GM21526 (cell line): ENCODE results near the gene HNRNPUL2.

Experiments used
- ATAC-seq: cut with Tn5 transposase; IDR thresholded peaks from one replicate; pipeline ENCODE4 v1.9.1; 2021; ENCODE audit warnings: moderate library complexity; ENCODE audit not compliant: unreplicated experiment, low FRiP score

Gene HNRNPUL2

DNA sequence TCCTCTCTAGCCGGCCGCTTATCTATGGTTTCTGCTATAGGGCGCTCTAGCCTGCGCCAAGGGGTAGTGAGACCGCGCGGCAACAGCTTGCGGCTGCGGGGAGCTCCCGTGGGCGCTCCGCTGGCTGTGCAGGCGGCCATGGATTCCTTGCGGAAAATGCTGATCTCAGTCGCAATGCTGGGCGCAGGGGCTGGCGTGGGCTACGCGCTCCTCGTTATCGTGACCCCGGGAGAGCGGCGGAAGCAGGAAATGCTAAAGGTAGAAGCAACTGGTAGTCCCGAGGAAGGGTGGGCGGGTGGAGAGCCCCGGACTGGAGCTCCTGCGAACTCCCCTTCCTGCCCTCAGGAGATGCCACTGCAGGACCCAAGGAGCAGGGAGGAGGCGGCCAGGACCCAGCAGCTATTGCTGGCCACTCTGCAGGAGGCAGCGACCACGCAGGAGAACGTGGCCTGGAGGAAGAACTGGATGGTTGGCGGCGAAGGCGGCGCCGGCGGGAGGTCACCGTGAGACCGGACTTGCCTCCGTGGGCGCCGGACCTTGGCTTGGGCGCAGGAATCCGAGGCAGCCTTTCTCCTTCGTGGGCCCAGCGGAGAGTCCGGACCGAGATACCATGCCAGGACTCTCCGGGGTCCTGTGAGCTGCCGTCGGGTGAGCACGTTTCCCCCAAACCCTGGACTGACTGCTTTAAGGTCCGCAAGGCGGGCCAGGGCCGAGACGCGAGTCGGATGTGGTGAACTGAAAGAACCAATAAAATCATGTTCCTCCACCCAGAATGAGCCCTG is 55.5 kb downstream of the HNRNPUL2 start, which contains the start of the genes LBHD1 and UQCC3:
Gene LBHD1 (minus strand): TSS at position 660 of the 782 bp plus-strand sequence. CDS start 2,236 bp downstream, outside the sequence.
Gene UQCC3 (plus strand): TSS at position 66 of the 782 bp plus-strand sequence. CDS start 73 bp downstream, at position 139.
- ATAC-seq, result no peak

DNA sequence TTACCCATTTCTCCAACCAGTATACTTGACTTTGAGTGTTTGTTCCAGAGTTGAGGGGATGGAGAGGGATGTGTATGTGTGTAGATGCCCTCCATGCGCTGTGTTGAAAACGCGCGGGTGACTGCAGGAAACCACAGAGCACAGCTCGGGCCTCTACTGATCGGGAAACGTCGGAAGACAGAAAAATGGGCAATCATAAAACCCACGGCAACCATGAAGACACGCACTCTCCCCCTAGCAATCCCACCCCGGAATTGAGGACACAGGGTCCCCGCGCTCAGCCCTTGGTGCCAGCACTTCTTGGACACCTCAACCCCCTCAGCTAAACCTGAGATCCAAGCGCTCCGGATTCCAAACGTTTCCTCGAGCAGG is 56.0 kb downstream of the HNRNPUL2 start:
- no peak for ATAC-seq

DNA sequence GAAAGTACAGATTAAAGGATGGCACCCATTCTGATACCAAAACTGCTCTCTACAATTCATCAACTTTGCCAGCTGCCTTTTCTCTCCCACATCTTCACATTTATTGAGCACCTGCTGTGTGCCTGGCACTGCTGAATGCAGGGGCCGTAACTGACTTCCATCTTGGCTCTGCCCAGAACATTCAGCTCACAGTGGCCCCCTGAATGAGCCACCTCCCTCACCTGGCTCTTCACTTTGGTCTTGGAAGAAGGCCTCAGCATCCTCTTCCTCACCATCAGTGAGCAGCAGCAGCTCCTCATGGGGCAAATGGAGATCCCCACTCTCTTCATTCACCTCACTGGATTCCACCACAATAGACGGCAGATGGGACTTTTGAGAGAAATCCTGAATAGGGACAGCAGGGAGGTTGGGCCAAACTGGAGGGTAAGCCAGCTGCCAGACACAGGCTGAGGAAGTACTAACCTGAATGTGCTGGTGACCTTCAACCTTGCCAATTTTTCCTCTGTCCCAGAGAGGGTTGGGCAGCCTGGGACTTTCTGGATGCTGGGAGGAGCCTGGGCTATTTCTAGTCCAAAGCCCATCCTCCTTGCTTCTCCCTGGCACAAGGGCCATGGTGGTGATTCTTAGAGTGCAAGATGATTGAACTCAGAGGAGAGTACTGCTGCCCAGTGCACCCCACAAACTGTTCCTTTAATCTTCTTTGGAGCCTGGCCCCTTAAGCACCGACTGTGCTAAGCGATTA is 57.7 kb downstream of the HNRNPUL2 start:
- no peak for ATAC-seq

GRCh38 chr11:62667460-62667859 is 59.8 kb downstream of the HNRNPUL2 start:
- no peak for ATAC-seq

DNA sequence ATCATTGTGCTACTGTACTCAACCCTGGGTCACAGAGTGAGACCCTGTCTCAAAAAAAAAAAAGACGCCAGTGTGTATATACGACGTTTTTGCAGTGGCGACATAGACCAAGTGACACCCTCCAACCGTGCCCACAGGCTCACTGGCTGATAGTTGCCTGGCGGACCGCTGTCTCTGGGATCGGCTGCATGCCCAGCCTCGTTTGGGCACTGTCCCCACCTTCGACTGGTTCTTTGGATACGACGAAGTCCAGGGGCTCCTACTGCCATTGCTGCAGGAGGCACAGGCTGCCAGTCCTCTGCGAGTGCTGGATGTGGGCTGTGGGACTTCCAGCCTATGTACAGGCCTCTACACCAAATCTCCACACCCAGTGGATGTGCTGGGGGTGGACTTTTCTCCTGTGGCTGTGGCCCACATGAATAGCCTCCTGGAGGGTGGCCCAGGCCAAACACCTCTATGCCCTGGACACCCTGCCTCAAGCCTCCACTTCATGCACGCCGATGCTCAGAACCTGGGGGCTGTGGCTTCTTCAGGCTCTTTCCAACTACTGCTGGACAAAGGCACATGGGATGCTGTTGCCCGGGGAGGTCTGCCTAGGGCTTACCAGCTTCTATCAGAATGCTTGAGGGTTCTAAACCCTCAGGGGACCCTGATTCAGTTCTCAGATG is 60.9 kb downstream of the HNRNPUL2 start:
- ATAC-seq, result no peak

- peak; percentile 11 for ATAC-seq
Measured at GRCh38 chr11:62665599-62666258, 61.5 kb downstream of the HNRNPUL2 start.

DNA sequence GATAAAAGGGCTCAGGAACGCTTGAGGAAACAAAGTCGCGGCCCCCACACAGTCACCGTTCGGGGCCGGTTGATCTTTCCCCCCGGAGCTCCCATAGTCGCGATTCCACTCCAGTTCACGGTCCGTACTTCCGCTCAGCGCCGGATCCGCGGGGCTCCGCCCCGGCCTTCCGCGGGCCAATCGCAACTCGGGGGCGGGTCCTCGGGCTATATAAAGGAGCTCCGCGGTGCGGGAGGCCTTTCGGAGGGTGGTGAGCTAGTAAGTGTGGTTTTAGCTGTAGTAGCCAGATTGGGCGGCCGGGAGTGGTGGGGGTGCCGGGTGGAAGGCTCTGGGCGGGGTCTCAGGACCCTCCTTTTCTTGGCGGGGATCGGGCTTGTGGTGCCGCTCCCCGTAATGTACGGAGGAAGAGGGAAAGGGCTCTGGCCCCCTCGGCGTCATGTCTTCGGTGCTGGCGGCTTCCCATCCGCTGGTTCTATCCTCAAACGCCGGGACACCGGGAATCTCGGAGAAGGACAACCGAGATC is 62.1 kb downstream of the HNRNPUL2 start, which contains the start of the genes C11orf98 and CSKMT:
Gene C11orf98 (minus strand): TSS at position 136 of the 524 bp plus-strand sequence. CDS start 41 bp downstream, at position 95.
Gene CSKMT (plus strand): TSS at position 238 of the 524 bp plus-strand sequence. CDS start 568 bp downstream, outside the sequence.
- peak; percentile 59 for ATAC-seq

GRCh38 chr11:62664405-62665074 is 62.7 kb downstream of the HNRNPUL2 start:
- ATAC-seq, result peak; percentile 27
